HG03064 (cell line): ENCODE results near the gene KEL.

Experiments used
- ATAC-seq: cut with Tn5 transposase; IDR thresholded peaks from one replicate; pipeline ENCODE4 v1.9.1; 2021; ENCODE audit warnings: low read depth; ENCODE audit not compliant: unreplicated experiment

KEL gene

DNA sequence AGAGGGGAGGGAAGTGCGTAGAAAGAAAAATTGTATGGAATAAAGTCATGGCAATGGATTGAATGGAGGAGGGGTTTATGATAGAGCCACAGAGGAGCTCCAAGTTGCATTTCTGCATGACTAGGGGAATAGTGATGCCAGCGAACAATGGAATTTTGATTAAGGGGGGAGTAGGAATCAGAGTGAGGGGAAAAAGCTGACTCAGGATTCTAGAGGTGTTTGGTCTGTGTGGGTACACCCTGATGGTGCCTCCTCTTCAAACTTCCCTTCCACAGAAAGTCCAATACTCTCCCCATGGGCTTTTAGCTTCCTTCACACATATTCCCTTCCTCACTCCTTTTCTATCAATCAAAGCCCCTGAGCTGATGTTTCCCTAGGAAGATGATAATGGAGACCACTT, 1.8 kb upstream of the KEL start:
- no peak for ATAC-seq

DNA sequence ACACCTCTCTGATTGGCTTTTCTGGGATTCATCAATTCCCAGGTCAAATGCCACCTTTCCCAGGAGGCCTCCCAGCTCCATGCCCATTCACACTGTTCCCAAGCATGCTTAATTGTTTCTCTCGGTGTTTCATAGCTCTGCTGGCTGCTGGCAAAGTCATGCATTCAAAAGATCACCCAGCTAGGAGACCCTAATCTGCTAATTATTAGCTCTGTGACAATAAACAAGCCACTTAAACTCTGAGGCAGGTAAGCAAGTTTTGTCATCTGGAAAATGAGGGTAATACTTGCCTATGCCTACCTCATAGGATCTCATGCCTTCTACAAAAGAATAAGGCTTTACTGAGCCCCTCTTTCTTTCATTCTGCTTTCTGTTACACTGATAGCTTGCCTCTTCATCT, 828 bp upstream of the KEL start:
- no peak for ATAC-seq

DNA sequence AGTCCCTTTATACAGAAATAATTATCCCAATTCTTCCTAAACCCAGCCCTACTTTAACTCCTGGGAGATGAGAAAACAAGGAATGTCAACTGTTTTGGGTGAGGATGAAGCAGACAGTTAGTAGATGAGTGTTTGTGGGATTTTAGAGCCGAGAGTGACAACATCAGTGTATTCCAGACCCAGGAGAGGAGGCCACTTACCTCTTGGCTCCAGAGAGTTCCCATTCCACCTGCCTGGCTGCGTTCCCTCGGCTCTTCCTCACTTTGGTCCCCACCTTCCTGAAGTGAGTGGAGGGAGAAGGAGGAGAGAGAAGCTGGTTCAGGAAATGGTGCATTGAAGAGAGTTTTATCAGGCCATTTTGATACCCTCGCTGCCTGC, 579 bp downstream of the KEL start:
- ATAC-seq = no peak

DNA sequence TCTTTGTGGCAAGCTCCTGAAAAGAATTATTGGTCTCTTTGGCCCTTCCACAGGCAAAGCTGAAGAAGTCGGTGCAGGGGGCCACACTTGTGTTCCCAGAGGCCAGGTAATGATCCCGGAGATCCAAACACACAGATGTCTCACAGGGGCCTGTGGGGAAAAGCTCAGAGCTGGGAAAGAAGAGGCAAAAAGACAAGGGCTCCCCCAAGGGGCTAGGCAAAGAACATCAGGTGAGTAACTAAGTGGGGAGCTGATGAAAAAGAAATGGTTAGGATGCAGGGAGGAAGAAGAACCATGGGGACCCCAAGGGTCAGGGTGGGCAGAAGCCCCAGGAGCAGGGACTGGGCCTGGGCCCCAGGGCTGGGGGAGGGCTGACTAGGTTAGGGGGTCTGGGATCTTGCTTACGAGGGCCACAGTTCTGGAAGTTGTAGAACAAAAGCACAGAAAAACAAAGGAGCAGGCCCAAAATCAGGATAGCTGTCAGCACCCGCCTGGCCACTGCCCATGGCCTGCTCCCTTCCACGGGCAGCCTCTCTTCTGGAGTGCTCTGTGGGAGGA, 1.1 kb downstream of the KEL start:
- no peak for ATAC-seq

DNA sequence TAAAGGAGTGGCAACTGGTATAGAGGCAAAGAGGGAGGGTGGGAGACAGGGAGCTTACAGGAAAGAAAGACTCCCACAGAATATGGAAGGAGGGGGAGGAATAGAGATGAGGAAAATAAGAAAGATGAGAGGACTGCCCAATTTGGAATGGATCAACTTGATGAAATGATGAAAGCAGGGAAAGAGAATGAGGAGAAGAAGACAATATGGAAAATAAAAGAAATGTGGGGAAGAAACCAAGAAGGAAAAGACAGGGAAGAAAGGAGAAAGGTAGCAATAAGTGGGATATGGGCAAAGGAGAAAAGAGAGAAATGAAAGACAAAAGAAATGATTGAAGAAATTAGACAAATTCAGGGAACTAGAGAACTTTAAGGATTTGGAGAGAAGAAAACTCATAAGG, 3.0 kb downstream of the KEL start:
- no peak for ATAC-seq

DNA sequence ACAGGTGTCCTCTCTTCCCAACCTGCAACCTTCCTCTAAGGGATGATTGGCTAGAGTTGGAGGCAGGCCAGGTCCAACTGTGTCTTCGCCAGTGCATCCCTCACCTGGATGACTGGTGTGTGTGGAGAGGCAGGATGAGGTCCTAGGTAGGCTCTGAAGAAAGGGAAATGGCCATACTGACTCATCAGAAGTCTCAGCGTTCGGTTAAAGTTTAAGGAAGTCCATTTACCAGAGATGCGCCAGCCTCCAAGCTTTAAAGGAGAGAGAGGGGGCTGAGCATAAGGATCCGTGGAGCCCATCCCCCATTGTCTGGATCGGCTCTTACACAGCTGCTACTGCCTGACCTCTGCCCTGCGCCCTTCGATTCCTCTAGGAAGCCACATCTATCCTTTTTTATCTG, 4.4 kb downstream of the KEL start:
- no peak for ATAC-seq

DNA sequence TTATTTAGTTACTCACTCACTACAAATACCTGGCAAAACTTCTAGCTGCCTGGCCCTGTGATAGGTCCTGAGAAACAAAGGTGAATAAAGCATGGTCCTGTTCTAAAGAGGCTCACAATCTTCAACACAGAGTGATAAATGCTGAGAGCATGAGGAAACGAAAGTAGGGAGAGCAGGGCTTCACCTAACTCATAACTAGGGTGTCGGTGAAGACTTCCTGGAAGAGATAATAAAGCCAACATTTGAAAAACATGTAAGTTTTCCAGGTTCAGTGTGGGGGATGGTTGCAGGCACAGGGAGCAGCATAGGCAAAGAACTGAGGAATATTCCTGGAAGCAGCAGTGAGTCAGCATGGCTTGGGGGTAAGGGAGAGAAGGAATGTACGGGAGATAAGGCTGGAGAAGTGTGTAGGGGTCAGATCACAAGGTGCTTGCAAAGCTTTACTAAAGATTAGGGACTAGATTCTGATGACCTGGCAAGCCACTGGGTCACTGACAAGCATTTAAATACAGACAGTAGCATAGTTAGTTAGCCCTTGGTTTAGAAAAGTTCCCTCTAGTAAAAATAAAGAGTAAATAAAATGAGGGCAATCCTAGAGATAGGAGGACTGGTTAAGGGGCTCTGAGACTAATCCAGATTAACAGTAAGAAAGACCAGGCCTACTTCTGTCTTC, 5.1 kb downstream of the KEL start:
- no peak for ATAC-seq

DNA sequence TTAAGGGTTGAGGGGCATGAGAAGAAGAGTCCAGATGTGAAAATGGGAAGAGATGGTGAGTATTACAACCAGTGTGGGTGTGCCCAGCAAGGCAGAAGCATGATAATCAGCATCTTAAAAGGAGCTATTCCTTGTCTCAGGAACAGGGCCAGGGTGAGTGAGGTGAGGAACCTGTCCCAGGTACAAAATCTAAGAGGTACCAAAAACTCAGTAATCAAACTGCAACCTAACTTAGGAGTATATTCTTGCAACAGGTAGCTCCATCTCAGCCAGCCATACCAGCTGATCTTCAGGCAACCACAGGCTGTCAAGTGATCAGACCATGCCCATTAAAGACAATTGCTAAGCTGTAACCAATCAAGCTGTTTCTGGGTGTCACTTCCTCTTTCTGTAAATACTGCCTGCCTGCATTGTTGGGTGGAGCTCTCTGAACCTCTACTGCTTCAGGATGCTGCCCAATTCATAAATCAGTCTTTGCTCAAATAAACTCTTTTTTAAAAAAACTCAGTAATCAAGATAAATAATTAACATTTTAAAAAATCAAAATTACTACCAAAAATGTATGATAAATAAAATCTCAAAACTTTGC, 7.4 kb downstream of the KEL start:
- no peak for ATAC-seq

DNA sequence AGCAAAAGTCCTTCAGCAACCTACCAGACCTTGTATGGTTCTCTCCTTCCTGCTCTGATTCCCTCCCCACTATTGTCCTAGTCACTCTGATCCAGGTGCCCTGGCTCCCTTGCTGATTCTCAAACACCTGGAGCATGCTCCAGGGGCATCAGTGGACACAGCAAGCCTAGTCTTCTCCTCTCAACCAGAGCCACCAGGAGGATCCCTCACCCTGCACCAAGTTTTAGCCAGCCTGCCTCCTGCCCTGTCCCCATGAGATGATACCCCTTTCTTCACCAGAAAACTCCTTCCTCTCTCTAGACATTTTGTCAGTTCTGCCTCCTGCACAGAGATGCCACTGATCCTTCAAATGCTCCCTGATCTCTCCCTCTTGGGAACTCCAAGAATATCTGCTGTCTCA, 11.9 kb downstream of the KEL start:
- ATAC-seq = no peak

DNA sequence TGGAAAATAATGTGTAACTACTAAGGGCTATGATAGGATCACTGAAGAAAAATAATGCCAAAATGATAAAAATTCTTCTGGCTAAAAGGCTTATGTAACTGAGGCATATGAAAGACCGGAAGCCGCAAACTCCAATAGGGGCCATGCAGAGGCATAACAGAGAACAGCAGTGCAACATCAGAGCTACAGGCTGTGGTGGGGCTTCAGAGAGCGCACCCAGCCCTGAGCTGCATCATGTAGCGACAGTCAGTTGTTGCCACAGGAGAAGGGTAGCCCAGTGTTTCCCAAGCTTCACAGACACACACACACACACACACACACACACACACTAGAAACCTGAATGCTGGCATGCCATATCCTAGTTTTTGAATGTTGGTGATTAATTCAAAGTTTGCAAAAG, 13.6 kb downstream of the KEL start:
- ATAC-seq = no peak

DNA sequence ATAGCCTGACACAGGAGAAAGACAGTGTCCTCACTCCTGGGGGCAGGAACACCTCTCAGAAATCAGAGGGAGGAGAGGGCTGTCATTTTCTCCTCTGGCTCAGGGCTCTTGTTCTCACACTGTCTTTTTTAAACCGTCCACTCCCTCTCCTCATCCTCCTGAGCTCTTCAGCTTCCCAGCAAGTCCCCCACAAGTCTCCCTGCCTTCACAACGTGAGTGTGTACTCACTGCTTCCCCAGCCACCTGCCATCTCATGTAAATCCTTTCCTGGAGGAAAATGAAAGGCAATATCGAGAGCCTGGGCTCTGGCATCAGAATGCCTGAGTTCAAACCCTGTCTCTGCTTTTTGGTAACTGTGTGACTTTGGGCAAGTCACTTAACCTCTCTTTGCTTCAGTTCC, 17.2 kb downstream of the KEL start:
- ATAC-seq = no peak

DNA sequence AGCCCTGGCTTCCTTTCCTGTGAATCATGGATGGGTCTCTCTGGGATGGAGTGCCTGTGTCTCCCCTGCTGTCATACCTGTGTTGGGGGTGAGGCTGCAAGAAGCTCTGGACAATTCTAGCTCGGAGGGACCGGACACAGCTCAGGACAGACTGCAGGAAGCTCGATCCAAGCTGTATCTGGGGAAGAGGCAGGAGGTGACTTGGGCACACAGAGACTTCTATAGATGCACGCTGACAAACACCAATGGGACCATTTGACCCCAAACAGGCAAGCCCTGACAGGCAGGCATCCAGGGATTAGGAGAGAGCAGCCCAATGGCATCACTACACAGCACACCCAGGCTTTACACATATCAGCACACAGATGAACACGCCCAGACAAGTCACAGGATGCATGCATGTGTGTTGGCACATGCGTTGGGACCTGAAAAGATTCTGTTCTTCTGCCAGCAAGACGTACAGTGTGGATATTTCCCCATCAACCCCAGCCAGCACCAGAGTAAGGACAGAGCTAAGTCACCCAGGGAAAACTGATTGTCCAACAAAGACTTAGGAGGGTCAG, 18.4 kb downstream of the KEL start:
- ATAC-seq = no peak

DNA sequence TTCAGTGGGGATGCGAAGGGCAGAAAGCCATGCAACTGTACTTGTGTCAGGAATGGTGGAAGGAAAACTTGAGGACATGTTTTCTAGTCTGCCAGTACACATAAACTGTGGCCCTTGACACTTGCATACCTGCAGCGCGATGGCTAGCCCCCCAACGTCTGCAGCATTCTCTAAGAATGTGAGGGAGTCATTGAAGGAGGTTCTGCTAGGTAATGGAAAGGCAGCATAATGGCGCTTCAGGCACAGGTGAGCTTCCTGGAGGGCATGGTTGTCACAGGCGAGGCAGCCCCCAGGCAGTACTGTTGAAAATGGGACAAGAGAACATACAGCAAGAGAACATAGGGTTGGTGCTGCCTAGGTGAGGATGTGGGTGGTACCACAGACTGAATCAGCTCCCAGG, 19.4 kb downstream of the KEL start:
- ATAC-seq = no peak

DNA sequence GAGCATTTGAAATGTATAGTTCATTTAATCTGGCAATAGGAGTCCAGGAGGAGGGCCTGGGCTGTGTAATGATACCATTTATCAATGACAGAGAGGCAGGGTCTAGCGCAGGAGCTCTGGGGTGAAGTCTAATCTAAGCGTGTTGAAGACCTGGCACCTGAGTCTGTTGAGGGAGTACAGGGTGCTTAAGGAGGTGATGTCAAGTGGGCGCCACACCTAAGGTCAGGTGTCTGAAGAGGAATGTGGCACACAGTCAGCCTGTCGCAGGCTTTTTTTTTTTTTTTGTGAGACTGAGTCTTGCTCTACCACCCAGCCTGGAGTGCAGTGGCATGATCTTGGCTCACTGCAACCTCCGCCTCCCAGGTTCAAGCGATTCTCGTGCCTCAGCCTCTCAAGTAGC, 20.6 kb downstream of the KEL start:
- ATAC-seq = no peak

DNA sequence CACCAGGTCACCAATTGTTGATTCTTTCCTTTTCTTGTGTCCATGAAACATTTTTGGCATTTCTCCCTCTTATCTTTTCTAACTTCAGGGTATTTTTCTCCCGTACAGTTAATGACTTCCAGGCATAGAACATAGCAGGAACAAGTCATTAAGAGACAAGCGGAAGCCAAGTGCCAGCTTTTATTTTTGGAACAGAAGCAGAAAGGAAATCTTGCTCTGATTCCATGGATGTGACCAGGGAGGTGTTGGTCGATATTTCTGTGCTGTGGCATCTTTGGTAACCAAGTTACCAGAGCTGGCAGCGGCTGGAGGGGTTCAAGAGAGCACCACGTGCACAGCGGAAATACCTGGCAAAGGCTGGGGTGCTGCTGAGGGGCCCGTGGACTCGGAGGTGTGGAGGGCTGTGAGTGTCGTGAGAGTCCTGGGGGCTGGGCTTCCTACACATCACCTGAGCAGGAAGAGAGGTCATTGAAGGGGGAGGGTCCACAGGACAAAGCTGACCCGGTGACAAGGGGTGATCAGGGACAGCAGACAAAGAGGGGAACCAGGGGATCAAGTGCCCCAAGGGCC, 21.1 kb downstream of the KEL start:
- ATAC-seq = no peak

DNA sequence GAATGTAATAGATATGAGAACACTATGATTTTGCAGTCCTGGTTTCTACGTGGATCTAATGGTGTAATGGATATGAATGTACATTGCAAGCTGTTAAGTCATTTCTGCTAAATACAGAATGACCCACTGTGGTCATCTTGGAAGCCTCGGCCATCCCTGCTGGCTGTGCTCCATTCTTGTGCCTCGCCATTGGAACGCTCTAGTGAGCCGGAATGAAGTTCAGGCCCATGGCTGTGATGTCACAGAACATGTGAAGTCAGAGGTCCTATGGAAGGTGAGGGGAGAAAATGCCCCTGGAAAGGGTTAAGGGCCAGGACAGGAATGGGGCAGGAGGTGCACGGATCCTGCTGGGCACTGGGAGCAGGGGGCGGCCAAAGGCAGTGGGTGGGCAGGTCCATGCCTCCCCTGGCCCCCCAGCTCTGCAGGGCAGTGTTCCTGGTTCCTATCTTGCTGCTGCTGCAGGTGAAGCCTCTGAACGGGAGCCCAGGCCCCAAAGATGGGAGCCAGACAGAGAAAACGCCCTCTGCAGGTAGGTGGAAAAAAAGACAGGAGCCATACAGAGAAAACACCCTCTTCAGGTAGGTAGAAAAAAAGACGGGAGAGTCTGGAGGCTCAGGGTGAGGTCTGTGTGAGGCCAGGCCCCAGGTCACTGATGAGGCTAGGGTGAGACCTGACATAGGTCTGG, 22.8 kb downstream of the KEL start, which contains the start of gene LLCFC1:
LLCFC1 (plus strand) TSS at position 259 of the 685 bp plus-strand sequence; CDS start at position 397, 138 bp downstream.
- ATAC-seq = no peak

DNA sequence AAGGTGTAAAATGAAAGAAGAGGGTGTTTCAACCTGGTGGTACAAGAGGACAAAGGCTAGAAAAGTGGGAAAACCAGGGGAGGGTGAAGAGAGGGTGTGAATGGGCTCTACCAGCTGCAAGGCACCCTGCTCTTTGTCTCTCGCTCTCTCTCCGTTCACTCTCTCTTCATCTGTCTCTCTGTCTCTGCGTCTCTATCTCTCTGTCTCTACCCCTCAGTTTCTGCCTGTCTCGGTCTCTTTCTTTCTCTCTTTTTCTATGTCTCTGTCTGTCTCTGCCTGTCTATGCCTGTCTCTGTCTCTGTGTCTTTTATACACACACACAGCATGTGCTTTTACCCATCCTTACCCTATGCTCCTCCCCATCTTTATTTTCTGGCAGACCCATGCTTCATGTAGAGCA, 23.6 kb downstream of the KEL start:
- no peak for ATAC-seq

DNA sequence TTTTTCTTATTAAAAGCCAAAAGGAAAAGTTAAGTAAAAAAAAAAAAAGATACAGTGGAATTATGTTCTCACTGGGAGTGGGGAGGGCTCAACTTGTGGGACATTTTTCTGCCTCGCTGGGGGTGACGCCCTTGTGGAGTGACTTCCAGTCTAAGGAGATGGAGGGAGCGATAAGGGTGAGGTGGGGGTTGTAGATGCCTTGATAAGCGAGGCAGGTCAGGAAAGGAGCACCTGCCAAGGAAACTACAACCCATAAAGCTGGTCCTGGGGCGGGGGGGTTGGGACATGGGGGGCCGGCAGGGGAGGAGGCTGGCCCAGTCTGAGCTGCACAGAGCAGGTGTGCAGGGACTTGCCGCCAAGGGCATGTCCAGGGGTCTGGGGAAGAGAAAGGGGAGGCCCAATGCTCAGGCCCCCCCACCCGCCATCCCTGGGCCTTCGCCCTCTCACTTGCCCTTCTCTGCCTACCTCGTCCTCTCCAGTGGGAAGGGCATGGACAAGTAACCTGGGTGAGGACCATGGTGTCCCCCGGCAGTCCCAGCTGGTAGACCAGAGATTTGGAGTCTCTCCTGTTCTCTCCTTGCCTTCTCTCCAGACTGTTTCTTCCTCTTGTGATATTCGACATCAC, 26.1 kb downstream of the KEL start:
- ATAC-seq = no peak

DNA sequence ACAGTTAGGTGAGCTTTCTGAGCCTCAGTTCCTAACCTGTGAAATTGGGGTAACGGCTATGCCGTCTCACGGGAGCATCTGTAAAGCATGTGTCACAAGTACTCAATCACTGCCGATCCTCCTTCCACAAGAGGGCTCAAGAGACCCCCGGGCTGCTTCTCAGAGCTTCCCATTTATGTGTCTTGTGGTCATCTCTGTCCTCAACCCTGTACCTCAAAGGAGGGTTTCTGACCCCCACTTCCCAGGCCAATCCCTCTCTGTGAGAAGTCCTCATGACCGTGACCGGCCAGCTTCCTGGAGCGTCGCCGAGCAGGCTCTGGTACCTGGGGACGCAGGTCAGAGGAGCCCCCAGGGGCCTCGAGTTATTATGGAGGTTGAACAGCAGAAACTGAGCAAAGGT, 28.1 kb downstream of the KEL start:
- no peak for ATAC-seq

DNA sequence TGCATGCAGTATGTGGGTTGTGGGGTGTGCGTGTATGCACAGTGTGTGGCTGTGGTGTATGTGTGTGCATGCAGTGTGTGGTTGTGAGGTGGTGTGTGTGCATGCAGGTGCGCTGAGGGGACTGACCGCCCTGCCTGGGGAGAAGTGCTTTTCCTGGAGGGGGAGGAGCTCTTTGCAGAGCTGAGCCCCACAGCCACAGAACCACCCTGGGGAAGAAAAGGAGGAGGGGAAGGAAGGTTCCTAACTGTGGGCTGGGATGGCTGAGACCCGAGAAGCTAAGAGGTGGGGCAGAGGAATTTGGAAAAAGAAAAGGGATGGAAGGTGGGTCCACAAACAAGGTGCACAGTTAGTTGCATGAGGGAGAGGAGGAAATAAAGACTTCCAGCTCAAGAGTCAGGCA, 28.5 kb downstream of the KEL start, which contains the start of gene TRPV5:
TRPV5 (minus strand) TSS at position 123 of the 400 bp plus-strand sequence. CDS start 287 bp downstream, outside the sequence.
- no peak for ATAC-seq

DNA sequence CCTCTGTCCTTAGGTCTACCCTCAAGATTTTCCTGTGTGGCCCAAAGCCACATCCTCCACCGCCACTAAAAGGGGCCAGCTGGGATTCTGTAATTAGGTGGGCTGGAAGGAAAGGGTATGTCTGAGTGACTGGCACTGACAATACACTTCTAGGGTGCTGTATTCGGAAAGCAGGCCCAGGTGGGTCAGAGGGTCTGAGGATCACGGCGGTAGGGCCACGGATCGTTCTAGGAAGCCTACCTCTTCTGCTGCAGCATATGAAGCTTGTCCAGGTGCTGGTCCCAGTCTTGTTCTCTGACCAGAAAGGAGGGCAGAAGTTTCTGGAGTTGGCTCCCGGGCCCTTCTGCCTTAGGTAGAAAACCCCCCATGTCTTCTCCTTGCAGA, 29.1 kb downstream of the KEL start:
- ATAC-seq = no peak
